GM19468 (cell line): Measurements from ENCODE around the gene LEF1.

Experiments used
- ATAC-seq: cut with Tn5 transposase; IDR thresholded peaks from one replicate; pipeline ENCODE4 v1.9.1; 2021; ENCODE audit warnings: mild to moderate bottlenecking, moderate library complexity, moderate number of reproducible peaks; ENCODE audit not compliant: unreplicated experiment; ENCODE audit errors: extremely low read depth

LEF1 gene

DNA sequence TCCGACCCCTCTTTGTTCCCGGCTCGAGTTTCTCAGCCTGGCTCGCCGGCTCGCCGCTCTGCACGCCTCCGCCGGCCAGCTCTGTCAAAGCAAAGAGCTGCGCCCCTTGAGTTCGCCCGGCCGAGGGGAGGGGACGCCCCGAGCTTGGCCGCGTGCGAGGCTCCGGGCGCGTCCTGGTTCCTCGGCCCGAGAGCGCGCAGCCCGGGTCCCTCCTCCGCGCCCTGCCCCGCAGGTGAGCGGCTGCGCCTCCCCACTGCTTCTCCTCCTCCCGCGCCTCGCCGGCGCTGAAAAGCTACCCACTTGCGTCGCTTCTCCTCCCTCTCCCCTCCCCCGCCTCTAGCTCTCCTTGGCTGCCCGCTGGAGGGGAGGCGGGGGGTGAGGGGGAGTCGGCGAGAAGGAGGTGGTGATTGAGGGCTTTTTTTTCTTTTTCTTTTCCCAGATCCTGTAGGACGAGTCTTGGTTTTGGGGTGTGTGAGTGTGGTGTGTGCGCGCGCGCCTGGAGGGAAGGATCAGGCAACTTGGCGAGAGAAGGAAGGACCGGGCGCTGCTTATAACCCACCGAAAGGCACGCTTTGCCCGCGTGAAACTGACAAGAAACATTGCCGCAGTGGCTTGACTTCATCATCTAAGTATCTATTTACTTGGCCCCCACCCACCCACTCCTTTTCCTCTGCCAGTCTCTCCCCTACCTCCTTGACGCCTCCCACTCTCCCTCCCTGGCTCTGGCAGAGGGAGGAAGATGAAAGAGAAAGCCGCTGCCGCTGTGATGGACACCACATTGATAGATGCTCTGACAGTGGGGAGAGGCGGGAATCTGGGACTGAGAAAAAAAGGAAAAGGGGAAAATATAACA is at the start of gene LEF1:
TSS of gene LEF1 (minus strand) at position 262 of the 853 bp plus-strand sequence. CDS start 1,165 bp downstream, outside the sequence.
- no peak for ATAC-seq

GRCh38 chr4:108216510-108216909 is 47.8 kb upstream of the LEF1 start:
- ATAC-seq = no peak

DNA sequence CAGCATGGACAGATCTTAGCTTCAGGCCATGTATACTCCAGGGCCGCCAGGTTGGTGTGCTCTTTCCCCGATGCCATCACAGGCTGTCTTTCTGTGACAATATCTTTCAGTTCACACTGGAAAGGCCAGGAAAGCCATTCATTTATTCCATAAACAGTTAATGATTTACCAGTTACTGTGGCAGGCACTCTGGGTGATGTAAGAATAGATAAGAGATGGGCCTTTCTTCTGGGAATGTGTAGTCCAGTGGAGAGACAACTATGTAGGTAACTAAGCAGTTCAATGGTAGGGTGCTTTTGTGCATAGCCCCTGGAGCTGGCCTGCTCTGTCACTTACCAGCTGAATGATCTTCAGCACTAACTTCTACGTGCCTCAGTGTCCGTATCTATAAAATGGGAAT is 46.3 kb upstream of the LEF1 start:
- no peak for ATAC-seq

DNA sequence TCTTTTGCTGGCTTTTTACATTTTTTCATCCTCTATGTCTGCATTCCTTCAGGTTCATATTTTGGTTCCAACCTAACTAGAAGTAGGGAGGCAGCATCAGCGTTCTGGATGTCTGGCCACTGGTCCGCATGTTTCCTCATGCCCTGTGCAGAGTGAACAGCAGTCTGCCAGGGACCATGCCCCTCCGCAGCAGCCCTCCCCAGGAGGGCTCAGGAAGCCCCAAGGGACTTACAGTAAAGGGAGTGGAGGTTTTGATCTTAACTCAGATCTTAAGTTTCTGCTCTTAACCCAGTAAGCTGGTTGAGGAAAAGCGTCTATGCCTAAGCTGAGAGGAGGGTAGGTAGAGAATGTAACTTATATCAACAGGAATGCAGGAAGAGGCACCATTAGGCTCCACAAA is 45.0 kb upstream of the LEF1 start:
- no peak for ATAC-seq

GRCh38 chr4:108213308-108213707 is 44.6 kb upstream of the LEF1 start:
- no peak for ATAC-seq

DNA sequence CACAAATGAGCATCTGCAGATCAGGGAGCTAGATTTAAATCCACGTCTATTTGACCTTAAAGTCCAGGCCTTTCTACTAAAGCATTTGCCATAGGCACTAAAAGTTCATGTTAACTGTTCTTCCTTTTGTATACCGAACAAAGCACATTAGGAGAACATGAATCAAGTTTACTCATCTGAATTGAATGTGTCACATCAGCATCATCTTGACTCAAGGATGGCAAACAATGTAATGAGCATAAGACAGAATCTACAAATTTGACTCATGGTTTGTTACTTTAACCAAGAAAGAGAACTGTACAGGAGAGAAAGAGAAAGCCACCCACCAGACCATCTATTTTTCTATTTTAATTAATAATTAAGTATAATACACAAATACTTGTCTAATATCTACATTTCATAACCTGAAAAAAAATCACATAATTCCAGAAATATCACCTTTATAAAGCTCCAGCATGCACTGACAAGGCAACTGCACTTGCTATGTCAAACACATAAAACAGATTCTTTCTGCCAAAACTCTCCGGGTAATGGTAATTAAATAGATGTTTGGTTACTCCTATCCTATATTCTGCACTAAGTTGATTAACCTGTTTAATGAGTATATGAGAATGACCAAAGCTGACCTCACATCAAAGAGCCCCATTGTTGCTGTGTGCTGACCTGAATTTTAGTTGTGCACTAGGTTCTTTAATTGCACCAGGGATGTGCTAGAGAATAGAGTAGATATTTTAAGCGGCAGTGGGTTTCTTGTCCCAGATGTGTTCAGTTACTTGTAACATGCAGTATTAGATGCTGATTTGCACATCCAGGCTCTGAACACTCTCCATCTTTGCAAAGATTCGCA is 42.5 kb upstream of the LEF1 start:
- no peak for ATAC-seq

- ATAC-seq = no peak
Observed at GRCh38 chr4:108209489-108209888, 40.8 kb upstream of the LEF1 start.

DNA sequence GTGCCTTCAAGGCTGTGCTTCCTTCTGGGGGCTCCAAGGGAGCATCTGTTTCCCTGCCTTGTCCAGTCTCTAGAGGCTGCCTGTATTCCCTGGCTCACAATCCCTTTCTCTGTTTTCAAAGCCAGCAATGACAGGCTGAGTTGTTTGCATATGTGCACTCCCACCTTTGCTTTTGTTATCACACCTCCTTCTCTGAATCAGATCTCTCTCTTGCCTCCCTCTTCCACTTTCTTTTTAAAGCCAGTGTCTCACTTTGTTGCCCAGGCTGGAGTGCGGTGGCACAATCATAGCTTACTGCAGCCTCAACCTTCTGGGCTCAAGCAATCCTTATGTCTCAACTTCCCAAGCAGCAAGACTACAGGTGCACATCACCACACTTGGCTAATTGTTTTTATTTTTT is 37.1 kb upstream of the LEF1 start:
- no peak for ATAC-seq

DNA sequence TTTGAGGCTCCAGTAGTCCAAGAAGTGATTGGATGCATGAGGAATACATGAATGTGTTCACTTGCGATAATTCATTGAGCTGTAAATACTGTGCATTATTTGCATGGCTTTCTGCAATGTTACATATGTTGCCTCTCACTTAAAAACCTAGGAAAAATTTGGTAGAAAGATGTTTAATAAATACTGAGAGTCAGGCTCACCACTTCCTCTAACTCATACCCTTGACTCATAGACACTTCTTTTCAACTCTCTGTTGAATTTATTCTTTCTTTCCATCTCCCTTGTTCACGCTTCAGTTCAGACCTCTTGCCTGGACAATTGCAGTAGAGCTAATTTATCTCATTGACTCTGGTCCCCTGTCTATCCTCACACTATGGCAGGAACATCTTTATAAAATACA is 35.8 kb upstream of the LEF1 start:
- ATAC-seq = no peak

DNA sequence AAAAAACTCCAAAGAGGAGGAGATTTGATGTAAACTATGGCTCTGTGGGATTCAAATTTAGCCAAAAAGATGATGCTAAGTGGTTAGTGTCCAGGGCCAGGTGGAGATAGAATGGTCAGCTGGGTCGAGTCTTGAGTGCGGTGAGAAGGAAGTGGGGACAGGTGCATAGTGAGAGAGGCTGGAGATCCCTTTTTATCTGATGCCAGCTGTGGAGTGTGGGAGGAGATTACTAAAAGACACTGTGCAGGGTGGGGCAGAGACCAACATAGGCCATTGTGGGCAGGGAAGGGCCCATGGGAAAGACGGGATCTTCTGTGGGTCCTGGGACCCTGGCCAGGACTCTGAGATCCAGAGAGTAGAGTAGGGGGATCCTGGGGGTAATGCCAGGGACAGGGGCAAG is 34.6 kb upstream of the LEF1 start:
- no peak for ATAC-seq

DNA sequence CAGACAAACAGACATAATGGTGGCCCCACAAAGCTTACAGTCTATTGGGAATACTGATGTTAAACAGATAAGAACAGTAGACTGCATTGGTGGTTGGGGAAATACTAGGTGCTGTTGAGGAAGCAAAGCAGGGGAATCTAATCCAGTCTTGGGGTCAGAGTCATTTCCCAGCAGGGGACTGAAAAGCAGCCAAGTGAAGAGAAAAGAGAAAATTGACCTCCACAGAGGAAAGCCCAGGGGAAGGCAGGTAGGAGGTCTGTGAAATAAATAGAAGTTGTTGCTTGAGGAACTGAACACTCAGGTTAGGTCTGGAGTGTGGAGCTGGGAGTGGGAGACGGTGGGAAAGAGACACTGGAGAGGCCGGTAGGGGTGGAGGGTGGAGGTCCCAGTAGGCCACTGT is 33.0 kb upstream of the LEF1 start:
- ATAC-seq = no peak

- no peak for ATAC-seq
Observed at GRCh38 chr4:108199881-108200280, 31.1 kb upstream of the LEF1 start.

- ATAC-seq = no peak
Observed at GRCh38 chr4:108193886-108194672, 25.3 kb upstream of the LEF1 start.

DNA sequence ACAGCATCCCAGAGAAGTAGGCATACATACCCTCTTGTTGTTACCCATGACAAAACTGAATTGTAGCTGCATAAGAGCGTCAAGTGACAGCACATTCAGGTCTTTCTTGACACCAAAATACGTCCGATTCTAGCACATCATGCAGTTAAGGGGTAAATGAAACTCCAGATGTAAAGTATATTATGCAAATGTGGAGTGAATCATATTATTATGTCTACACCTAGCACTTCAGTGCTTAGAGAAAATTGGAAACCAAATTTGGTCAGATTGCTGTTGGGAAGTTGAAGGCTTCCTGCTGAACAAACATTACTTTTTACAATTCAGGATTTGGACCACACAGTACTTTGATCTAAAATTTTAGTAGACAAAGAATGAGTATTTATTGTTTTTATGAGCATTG is 24.2 kb upstream of the LEF1 start:
- no peak for ATAC-seq

DNA sequence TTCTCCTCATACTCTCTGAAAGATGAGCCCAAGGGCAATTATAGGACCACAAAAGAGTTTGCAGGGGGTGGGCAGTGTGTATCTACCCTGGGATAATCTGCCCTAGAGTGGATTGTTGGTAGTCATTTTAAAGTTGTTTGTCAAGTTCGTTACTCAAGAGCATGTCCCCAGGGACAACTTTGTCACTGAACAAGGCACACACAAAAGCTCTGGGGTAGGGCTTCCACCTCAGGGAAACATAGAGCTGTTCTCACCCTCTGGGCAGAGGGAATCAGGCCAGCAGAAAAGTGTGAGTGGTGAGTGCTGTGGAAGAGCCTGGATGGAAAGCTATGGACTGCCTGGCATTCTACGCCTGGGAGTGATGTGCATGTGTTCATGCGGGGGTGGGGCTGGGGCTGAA is 23.3 kb upstream of the LEF1 start:
- ATAC-seq = no peak

DNA sequence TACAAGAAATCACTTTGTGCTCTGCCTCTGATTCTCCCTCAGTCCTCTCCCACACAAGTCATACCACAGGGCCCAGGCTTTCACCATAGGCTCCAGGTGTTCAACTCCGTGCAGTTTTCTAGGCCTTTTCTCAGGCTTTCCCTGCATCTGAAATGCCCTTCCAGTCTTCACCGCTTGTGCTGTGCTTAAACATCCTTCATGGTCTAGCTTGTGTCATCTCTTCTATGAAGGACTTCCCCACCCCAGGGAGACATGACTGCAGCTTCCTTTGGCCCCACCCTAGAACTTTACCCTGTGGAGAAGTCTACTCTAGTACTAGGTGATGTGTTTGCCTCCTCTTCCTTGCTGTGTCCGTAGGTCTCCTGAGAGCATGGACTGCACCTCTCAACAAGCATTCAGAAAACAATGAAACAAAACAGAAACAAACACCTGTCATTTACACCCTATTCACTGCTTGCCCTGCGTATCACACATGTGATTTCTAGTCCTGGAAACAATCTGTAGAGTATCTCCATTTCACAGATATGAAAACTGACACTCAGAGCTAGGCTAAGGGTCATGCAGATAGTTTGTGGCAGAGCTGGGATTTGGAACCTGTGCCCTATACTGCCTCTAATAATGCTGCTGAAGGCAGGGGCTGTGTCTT is 22.7 kb upstream of the LEF1 start:
- ATAC-seq = no peak

DNA sequence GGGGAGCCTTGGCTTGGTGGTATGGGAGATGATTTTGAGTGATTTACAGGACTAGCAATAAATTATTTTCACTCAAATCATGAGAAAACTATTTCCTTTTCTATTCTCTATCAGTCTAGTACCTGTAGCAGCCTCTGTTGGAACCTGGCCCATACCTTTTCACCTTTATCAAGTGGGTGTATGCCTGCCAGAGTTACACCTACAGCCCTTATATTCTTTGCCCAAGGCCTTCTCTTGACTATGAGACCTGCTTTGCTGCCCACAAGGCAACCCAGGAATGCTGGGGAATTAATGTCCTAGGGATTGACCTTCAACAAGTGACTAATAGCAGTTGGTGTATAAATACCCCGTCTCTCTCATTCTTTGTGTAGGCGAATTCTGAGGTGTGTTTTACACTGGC is 20.0 kb upstream of the LEF1 start:
- ATAC-seq = no peak

GRCh38 chr4:108185252-108185651 is 16.5 kb upstream of the LEF1 start:
- ATAC-seq = no peak

GRCh38 chr4:108184453-108185049 is 15.8 kb upstream of the LEF1 start:
- no peak for ATAC-seq

GRCh38 chr4:108181704-108182103 is 13.0 kb upstream of the LEF1 start:
- no peak for ATAC-seq
